BLaER1 (cell line): ENCODE data around the gene SASH1.

Experiments
- H3K27ac ChIP-seq: shearing (Covaris generic); formaldehyde crosslinking; 2 replicates; pipeline ENCODE4 v1.8.1; 2022
- H3K27me3 ChIP-seq: shearing (Covaris generic); formaldehyde crosslinking; 2 replicates; pipeline ENCODE4 v1.8.1; 2022
- H3K36me3 ChIP-seq: shearing (Covaris generic); formaldehyde crosslinking; 2 replicates; pipeline ENCODE4 v1.8.1; 2022
- H3K4me1 ChIP-seq: shearing (Covaris generic); formaldehyde crosslinking; 2 replicates; pipeline ENCODE4 v1.8.1; 2022
- H3K4me2 ChIP-seq: shearing (Covaris generic); formaldehyde crosslinking; 2 replicates; pipeline ENCODE4 v1.8.1; 2022
- H3K4me3 ChIP-seq: shearing (Covaris generic); formaldehyde crosslinking; 2 replicates; pipeline ENCODE4 v1.8.1; 2022
- H3K9ac ChIP-seq: shearing (Covaris generic); formaldehyde crosslinking; 2 replicates; pipeline ENCODE4 v1.8.1; 2022
- H3K9me3 ChIP-seq: shearing (Covaris generic); formaldehyde crosslinking; 2 replicates; pipeline ENCODE4 v1.8.1; 2022
- H4K20me1 ChIP-seq: shearing (Covaris generic); formaldehyde crosslinking; 2 replicates; pipeline ENCODE4 v1.8.1; 2022
- Cebpa-rat ChIP-seq: shearing (Covaris generic); IDR thresholded peaks from 2 replicates; pipeline ENCODE4 v1.8.1; 2022

SASH1 gene

DNA sequence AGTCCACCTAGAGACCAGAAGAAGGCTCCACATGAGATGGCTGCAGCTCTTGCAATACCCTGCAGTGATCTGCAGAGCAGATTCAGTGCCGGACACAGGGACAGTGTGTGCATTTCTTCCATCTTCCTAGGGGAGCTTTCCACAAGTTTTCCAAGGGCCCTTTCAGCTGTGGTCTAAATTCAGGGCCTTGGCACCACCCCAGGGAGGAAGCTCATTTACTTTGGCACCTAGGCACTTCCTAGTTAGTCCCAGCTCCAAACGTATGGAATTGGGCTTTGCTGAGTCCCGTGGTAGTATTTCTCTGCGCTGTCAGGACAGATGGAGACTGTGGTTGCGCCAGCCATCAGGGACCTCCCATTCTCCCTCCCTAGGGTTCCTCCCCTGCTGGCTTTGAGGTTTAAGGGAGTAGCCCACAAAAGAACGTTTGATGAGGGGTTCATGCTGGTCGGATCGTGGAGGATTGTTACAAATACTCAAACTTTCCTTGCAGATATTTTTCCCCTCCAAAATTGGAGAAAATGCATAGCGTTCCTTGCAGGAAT is 221.9 kb downstream of the SASH1 start:
- H3K4me3 ChIP-seq, result no peak overlapping the region
- H3K9me3 ChIP-seq, result no peaks in the 10 kb centered on the region; the same call in 1 of the 2 replicates
- H3K36me3 ChIP-seq, result no peaks in the 10 kb centered on the region
- H3K27me3 ChIP-seq, result peaks cover 8% of the 10 kb centered on the region; the same call in 1 of the 2 replicates
- no peak overlapping the region for H3K27ac ChIP-seq
- no peak for TF ChIP-seq Cebpa-rat
- H4K20me1 ChIP-seq, result no peaks in the 10 kb centered on the region
- H3K4me2 ChIP-seq, result no peak overlapping the region
- H3K9ac ChIP-seq, result no peak overlapping the region
- peaks cover 10% of the 10 kb centered on the region; the same call in 1 of the 2 replicates for H3K4me1 ChIP-seq

DNA sequence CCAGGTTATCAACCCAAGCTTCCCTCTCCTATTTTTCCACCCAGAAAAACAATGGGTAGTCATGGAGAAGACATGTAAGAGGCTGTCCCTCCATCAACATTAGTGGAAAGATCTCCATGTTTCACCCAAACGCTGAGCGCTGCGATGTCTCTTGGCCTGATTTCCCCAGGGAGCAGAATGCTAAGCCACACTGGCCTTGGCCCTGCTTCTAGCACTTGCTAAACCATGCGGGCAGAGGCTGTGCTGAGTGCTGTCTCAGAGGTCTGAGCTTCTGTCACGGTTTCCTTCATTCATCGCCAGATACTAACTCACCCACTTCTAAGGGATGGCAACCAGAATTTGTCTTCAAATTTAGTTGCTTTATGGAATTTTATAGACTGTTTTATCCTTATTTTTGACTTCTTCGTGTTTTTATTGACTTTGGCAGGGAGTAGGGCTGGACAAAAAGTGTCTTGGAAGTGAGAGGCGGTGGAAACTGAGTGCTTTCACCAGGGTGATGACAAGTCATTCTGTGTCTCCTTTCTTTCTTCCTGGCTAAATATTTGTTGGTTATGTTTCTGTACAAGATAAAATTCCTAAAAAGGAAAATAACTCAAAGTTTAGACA is 222.8 kb downstream of the SASH1 start:
- Histone ChIP-seq H3K4me3 (no peak overlapping the region), H3K4me1 (0 out of 2 replicates have a peak, but pooled peaks cover 5% of the 10 kb centered on the region), H3K27me3 (0 out of 2 replicates have a peak, but pooled peaks cover under 1% of the 10 kb centered on the region), H3K4me2 (no peak overlapping the region), H4K20me1 (no peaks in the 10 kb centered on the region), H3K9me3 (no peaks in the 10 kb centered on the region; the same call in 1 of the 2 replicates), H3K36me3 (no peaks in the 10 kb centered on the region), H3K27ac (no peak overlapping the region), H3K9ac (no peak overlapping the region)
- TF ChIP-seq Cebpa-rat, result no peak

DNA sequence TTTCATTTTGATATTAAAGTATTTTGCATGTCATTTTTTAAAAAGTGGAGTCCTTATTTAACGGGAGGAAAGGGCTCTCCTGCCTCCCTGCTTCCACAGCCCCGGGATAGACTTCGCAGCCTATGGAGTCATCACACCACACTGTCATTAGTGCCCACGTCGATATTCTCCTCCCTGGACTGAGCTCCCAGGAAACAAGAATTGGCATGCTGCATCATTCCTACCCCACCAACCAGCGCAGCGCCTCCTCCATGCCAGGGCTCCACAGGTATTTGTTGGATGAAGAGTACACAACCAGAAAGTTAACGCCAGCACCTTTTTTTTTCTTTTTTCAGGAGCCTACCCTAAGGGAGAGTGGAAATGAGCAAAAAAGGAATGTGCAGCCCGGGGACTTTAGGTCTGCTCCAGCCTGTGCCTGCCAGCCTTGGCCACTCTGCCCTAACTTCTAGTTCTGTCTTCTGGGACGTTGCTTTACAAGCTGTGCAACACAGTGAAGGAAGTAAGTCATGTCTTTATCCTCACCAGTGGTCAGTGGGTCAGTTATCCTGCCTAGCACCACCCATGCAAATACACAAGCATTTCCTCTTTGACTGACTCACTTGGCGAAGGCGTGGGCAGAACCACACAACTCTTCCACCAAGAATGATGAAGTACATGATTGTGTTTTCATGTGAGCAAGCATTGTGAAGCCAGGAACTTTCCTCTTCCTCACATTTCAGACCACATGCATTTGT is 223.5 kb downstream of the SASH1 start:
- Histone ChIP-seq H3K27ac (no peak overlapping the region), H3K4me1 (0 out of 2 replicates have a peak, but pooled peaks cover 4% of the 10 kb centered on the region), H3K36me3 (no peaks in the 10 kb centered on the region), H4K20me1 (no peaks in the 10 kb centered on the region), H3K4me2 (no peak overlapping the region), H3K27me3 (no peaks in the 10 kb centered on the region), H3K4me3 (no peak overlapping the region), H3K9me3 (no peaks in the 10 kb centered on the region), H3K9ac (no peak overlapping the region)
- no peak for TF ChIP-seq Cebpa-rat

DNA sequence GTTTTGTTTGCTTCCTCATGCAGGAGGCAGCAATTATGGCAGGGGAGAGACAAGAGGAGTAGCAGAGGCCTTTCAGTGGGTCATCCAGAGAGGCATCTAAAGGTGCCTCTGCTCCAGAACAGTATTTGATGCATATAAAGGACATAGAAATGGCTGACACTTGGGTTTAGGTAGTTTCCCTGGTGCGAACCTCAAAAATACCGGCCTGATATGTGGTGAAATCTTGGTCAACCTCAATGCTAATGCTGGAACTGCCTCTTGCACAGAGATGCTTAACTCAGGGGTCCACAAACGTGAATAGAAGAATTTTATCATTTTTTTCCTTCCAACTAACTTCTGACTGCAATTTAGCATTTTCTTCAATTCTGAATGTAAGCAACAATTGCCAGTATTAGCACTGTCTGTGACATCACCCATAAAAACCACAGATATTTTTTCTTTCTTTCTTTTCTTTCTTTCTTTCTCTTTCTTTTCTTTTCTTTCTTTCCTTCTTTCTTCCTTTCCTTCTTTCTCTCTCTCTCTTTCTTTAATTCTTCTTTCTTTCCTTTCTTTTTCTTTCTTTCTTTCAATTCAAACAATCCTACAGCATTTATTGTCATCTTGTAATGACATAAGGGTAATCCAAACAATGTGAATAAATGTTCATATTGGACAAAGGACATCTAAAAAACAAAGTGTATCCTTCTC is 224.2 kb downstream of the SASH1 start:
- H3K4me3 ChIP-seq, result no peak overlapping the region
- H4K20me1 ChIP-seq, result no peaks in the 10 kb centered on the region
- H3K4me1 ChIP-seq, result 0 out of 2 replicates have a peak, but pooled peaks cover 4% of the 10 kb centered on the region
- no peaks in the 10 kb centered on the region for H3K36me3 ChIP-seq
- no peak overlapping the region for H3K27ac ChIP-seq
- H3K27me3 ChIP-seq, result no peaks in the 10 kb centered on the region
- TF ChIP-seq Cebpa-rat, result no peak
- H3K9ac ChIP-seq, result no peak overlapping the region
- H3K4me2 ChIP-seq, result no peak overlapping the region
- no peaks in the 10 kb centered on the region for H3K9me3 ChIP-seq

DNA sequence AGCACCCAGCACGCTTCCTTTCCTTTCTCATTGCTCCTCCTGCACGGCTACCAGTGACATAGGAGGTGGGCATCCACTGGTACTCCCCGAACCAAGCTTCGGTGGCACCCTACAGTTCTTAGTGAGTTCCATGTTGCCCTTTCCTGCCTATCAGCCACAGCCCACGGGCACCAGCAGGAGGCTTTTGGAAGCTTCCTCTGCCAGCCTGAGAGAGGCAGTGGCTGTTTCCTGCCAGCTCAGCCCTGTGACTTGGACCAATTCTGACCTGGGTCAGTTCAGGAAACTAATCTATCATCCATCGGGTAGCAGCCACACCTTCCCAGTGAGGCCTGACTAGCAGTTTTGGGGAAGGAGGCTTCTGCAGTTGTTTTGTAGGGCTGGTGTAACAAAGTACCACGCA is 227.8 kb downstream of the SASH1 start:
- no peaks in the 10 kb centered on the region for H3K9me3 ChIP-seq
- H4K20me1 ChIP-seq, result no peaks in the 10 kb centered on the region
- H3K4me1 ChIP-seq, result 0 out of 2 replicates have a peak, but pooled peaks cover under 1% of the 10 kb centered on the region
- no peak overlapping the region for H3K9ac ChIP-seq
- H3K36me3 ChIP-seq, result no peaks in the 10 kb centered on the region
- no peak overlapping the region for H3K4me2 ChIP-seq
- no peak for TF ChIP-seq Cebpa-rat
- H3K4me3 ChIP-seq, result no peak overlapping the region
- no peaks in the 10 kb centered on the region for H3K27me3 ChIP-seq
- H3K27ac ChIP-seq, result no peak overlapping the region

DNA sequence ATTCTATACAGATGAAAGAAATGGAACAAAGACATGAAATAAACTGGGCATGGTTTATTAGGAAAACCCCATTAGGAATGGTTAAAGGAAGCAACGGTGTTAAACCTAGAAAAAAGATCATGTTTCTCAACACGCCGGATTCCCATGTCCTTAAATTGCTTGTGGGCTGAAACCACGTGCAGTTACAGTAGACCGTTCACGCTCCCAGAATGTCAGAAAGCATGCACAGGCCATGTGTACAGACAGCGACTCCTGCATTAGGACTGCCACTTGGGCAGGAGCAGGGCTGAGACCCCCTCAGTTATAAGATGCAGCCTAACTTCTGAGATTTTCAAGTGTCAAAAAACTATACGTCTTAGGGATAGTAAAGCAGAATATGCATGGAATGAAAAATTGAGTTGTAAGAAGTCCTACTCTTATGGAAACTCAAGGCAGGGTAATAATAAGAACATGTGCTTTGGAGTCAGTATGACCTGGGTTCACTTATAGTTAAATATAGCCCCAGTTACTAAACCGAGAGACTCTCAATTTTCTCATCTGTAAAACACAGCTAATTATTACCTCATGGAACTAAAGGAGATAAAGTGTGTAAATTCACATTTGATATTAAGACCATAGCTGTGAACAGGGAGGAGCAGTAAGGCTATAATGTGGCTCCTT is 230.2 kb downstream of the SASH1 start:
- no peaks in the 10 kb centered on the region for H4K20me1 ChIP-seq
- no peak for TF ChIP-seq Cebpa-rat
- H3K27me3 ChIP-seq, result no peaks in the 10 kb centered on the region
- no peaks in the 10 kb centered on the region for H3K9me3 ChIP-seq
- H3K9ac ChIP-seq, result no peak overlapping the region
- H3K36me3 ChIP-seq, result no peaks in the 10 kb centered on the region
- H3K4me3 ChIP-seq, result no peak overlapping the region
- no peak overlapping the region for H3K4me2 ChIP-seq
- no peaks in the 10 kb centered on the region for H3K4me1 ChIP-seq
- no peak overlapping the region for H3K27ac ChIP-seq

DNA sequence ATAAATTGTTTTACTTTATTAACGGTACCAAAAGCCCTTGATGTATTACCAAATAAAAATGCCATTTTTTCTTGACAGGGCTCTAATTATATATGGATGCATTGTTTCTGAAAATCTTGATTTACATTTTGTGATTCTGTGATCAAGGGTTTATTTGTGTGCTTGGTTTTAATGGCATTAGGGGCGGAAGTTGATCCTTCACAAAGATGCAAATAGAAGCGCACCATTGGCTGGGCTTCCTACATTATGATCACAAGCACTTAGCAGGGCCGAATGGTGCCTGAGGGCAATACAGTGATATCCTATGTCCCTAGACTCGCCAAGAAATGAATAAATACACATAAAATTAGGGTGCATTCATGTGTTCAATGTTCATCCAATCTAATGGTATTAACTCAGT is 231.3 kb downstream of the SASH1 start:
- TF ChIP-seq Cebpa-rat, result no peak

DNA sequence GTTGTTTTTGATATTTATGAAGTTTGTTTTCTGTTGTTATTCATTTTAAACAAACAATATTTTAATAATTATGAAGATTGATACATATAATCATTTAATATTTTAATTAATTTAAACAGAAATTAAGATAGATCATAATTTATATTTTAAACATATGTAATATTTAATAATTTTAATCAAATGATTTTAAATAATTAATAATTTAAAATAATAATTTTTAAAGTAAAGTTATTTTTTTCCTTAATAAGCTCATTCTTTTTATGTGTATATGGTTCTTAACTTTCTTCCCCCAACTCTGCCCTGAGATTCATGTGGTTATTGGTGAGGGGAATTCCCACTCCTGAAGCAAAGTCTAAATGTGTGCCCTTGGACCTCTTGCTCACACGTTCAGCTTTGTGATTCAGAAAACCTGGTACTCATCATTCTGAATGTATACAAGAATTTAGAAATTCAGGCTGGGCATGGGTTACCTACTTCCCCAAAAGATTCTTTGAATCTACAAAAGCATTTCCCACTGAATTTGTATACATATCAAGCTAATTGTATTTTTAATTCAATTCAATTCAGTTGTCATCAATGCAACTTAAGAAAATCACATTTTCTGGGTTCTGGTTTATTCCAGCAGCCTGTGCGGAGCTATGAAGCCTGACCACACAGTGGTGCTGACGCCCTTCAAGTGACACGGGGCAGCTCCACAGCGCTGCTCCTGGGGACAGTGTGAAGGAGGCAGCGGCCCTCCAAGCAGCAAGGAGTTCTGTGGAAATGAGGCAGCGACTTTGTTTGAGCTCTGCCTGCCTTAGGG is 235.2 kb downstream of the SASH1 start:
- Histone ChIP-seq H3K4me1 (no peaks in the 10 kb centered on the region), H3K9me3 (peaks cover 2% of the 10 kb centered on the region; the same call in 1 of the 2 replicates), H3K27ac (no peak overlapping the region), H3K4me2 (no peak overlapping the region), H3K9ac (no peak overlapping the region), H4K20me1 (no peaks in the 10 kb centered on the region), H3K36me3 (no peaks in the 10 kb centered on the region), H3K4me3 (no peak overlapping the region), H3K27me3 (no peaks in the 10 kb centered on the region)
- TF ChIP-seq Cebpa-rat, result no peak

More for the DNA sequence above, 231.3 kb downstream of the SASH1 start:
- H3K27me3 ChIP-seq, result no peaks in the 10 kb centered on the region
- no peaks in the 10 kb centered on the region for H3K4me1 ChIP-seq
- H3K27ac ChIP-seq, result no peak overlapping the region
- H3K4me2 ChIP-seq, result no peak overlapping the region
- H3K36me3 ChIP-seq, result no peaks in the 10 kb centered on the region
- no peak overlapping the region for H3K4me3 ChIP-seq
- no peaks in the 10 kb centered on the region for H4K20me1 ChIP-seq
- no peaks in the 10 kb centered on the region for H3K9me3 ChIP-seq
- no peak overlapping the region for H3K9ac ChIP-seq

DNA sequence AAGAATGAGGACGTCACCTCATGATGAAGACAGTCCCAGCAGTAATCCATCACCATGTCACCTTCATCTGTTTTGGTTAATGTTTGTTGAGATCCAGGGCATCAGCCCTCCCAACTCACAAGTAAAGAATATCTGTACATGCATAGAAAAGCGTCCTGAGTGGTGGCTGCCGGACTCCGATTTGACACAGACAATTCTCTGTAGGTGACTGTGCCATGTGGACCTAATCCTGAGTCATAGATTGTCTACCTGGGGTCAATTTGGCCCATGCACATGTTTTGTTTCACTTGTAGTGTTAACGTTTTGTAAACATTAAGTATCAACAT is 235.8 kb downstream of the SASH1 start:
- H3K4me3 ChIP-seq, result no peak overlapping the region
- H3K36me3 ChIP-seq, result no peaks in the 10 kb centered on the region
- no peak overlapping the region for H3K9ac ChIP-seq
- H3K27me3 ChIP-seq, result no peaks in the 10 kb centered on the region
- H3K4me2 ChIP-seq, result no peak overlapping the region
- H3K27ac ChIP-seq, result no peak overlapping the region
- H3K4me1 ChIP-seq, result no peaks in the 10 kb centered on the region
- no peaks in the 10 kb centered on the region for H4K20me1 ChIP-seq
- TF ChIP-seq Cebpa-rat, result no peak
- H3K9me3 ChIP-seq, result peaks cover 8% of the 10 kb centered on the region; the same call in 1 of the 2 replicates
